ENCODE measurements around the gene DCK. TPM values are rescaled to one million over a fixed set of nuclear protein-coding genes. Genes with fewer than 3 reads are reported as not detected.

DCK gene
- total RNA-seq, 1 donor from 2014 or later = 19.6 TPM

GRCh38 chr4:71063711-71064110 lies 70.3 kb downstream of the DCK start:
- Mint-ChIP-seq H3K27ac (no peak overlapping the region), H3K9me3 (ENCODE audit: low read depth) (peaks cover 9% of the 10 kb centered on the region), H3K4me1 (ENCODE audit: low read depth) (peaks cover 9% of the 10 kb centered on the region), H3K36me3 (ENCODE audit: insufficient read depth) (no peaks in the 10 kb centered on the region), H3K27me3 (no peaks in the 10 kb centered on the region), H3K4me3 (ENCODE audit: low read depth) (no peak overlapping the region)
- TF ChIP-seq CTCF (IDR thresholded peaks at IDR 0.05; ENCODE audit: unreplicated experiment) = no peak
- DNase-seq (ENCODE audit: low spot score, unreplicated experiment) = no peak

GRCh38 chr4:71064521-71064920 lies 71.1 kb downstream of the DCK start:
- Mint-ChIP-seq H3K27me3 (no peaks in the 10 kb centered on the region), H3K4me1 (ENCODE audit: low read depth) (peaks cover 11% of the 10 kb centered on the region), H3K9me3 (ENCODE audit: low read depth) (peaks cover 9% of the 10 kb centered on the region), H3K4me3 (ENCODE audit: low read depth) (no peak overlapping the region), H3K27ac (no peak overlapping the region), H3K36me3 (ENCODE audit: insufficient read depth) (no peaks in the 10 kb centered on the region)
- no peak for TF ChIP-seq CTCF (IDR thresholded peaks at IDR 0.05; ENCODE audit: unreplicated experiment)
- DNase-seq (ENCODE audit: low spot score, unreplicated experiment) = no peak

- TF ChIP-seq CTCF (IDR thresholded peaks at IDR 0.05; ENCODE audit: unreplicated experiment) = no peak
- Mint-ChIP-seq H3K27me3 (no peaks in the 10 kb centered on the region), H3K4me1 (ENCODE audit: low read depth) (peaks cover 11% of the 10 kb centered on the region), H3K27ac (no peak overlapping the region), H3K4me3 (ENCODE audit: low read depth) (no peak overlapping the region), H3K36me3 (ENCODE audit: insufficient read depth) (no peaks in the 10 kb centered on the region), H3K9me3 (ENCODE audit: low read depth) (peaks cover 9% of the 10 kb centered on the region)
- no peak for DNase-seq (ENCODE audit: low spot score, unreplicated experiment)
Measured at GRCh38 chr4:71065991-71066510, 72.6 kb downstream of the DCK start.

- H3K27me3 Mint-ChIP-seq = no peaks in the 10 kb centered on the region
- H3K4me1 Mint-ChIP-seq (ENCODE audit: low read depth) = peaks cover 11% of the 10 kb centered on the region
- H3K4me3 Mint-ChIP-seq (ENCODE audit: low read depth) = no peak overlapping the region
- H3K9me3 Mint-ChIP-seq (ENCODE audit: low read depth) = peaks cover 9% of the 10 kb centered on the region
- H3K27ac Mint-ChIP-seq = peak overlapping the region; percentile 12
- no peaks in the 10 kb centered on the region for H3K36me3 Mint-ChIP-seq (ENCODE audit: insufficient read depth)
- no peak for DNase-seq (ENCODE audit: low spot score, unreplicated experiment)
- TF ChIP-seq CTCF (IDR thresholded peaks at IDR 0.05; ENCODE audit: unreplicated experiment) = no peak
Measured at GRCh38 chr4:71066737-71067716, 73.6 kb downstream of the DCK start.

- no peak for DNase-seq (ENCODE audit: low spot score, unreplicated experiment)
- H3K27ac Mint-ChIP-seq = peak overlapping the region; percentile 3
- peaks cover 9% of the 10 kb centered on the region for H3K9me3 Mint-ChIP-seq (ENCODE audit: low read depth)
- no peak for TF ChIP-seq CTCF (IDR thresholded peaks at IDR 0.05; ENCODE audit: unreplicated experiment)
- no peak overlapping the region for H3K4me3 Mint-ChIP-seq (ENCODE audit: low read depth)
- H3K4me1 Mint-ChIP-seq (ENCODE audit: low read depth) = peaks cover 11% of the 10 kb centered on the region
- no peaks in the 10 kb centered on the region for H3K36me3 Mint-ChIP-seq (ENCODE audit: insufficient read depth)
- no peaks in the 10 kb centered on the region for H3K27me3 Mint-ChIP-seq
Measured at GRCh38 chr4:71069063-71069462, 75.6 kb downstream of the DCK start.
